ENCODE results near the gene SOWAHB.

SOWAHB gene

GRCh38 chr4:76850010-76850441, 47.9 kb downstream of the SOWAHB start:
- DNase-seq (ENCODE audit: low spot score) = no peak
